T-helper 2 cell treated with Interferon-gamma antibody and Interleukin-4, amounts not matched to agents 5 μg/mL and 100 μg/mL, for 36 hours (primary cell): Measurements from ENCODE around the gene CTBP1.
A peak's percentile ranks its signal among the peaks of the same experiment; 100 is the strongest.

Experiments used
- DNase-seq: peaks from one replicate; pipeline ENCODE4 v3.0.0; 2021; ENCODE audit warnings: low spot score
- H3K27ac Mint-ChIP-seq: one replicate; pipeline ENCODE4 v1.8.0; 2021; ENCODE audit warnings: mild to moderate bottlenecking, mixed read lengths
- H3K27me3 Mint-ChIP-seq: one replicate; pipeline ENCODE4 v1.8.0; 2021; ENCODE audit warnings: low read depth, mixed read lengths
- H3K36me3 Mint-ChIP-seq: one replicate; pipeline ENCODE4 v1.8.0; 2021; ENCODE audit warnings: low read depth, mixed read lengths
- H3K4me1 Mint-ChIP-seq: one replicate; pipeline ENCODE4 v1.8.0; 2021; ENCODE audit warnings: low read depth, mixed read lengths
- H3K4me3 Mint-ChIP-seq: one replicate; pipeline ENCODE4 v1.8.0; 2022; ENCODE audit warnings: mild to moderate bottlenecking, moderate library complexity, mixed read lengths
- H3K9me3 Mint-ChIP-seq: one replicate; pipeline ENCODE4 v1.8.0; 2021; ENCODE audit warnings: mixed read lengths

CTBP1 gene

GRCh38 chr4:1169691-1170096 is 79.2 kb downstream of the CTBP1 start:
- Mint-ChIP-seq H3K4me3 (no peak overlapping the region), H3K4me1 (peaks cover 15% of the 10 kb centered on the region), H3K36me3 (no peaks in the 10 kb centered on the region), H3K9me3 (no peaks in the 10 kb centered on the region), H3K27ac (no peak overlapping the region), H3K27me3 (peaks cover 31% of the 10 kb centered on the region)
- DNase-seq = no peak

- Mint-ChIP-seq H3K4me3 (peak overlapping the region; percentile 40), H3K27me3 (peaks cover 31% of the 10 kb centered on the region), H3K9me3 (no peaks in the 10 kb centered on the region), H3K27ac (peak overlapping the region; percentile 10), H3K4me1 (peaks cover 15% of the 10 kb centered on the region), H3K36me3 (no peaks in the 10 kb centered on the region)
- no peak for DNase-seq
These were observed 79.7 kb downstream of the CTBP1 start for GRCh38 chr4:1169171-1169671.

- Mint-ChIP-seq H3K9me3 (no peaks in the 10 kb centered on the region), H3K36me3 (no peaks in the 10 kb centered on the region), H3K4me1 (peaks cover 17% of the 10 kb centered on the region), H3K27me3 (peaks cover 27% of the 10 kb centered on the region), H3K4me3 (peak overlapping the region; percentile 77), H3K27ac (no peak overlapping the region)
- no peak for DNase-seq
These were observed 80.5 kb downstream of the CTBP1 start for GRCh38 chr4:1168191-1169101.

- Mint-ChIP-seq H3K9me3 (no peaks in the 10 kb centered on the region), H3K36me3 (no peaks in the 10 kb centered on the region), H3K4me1 (peaks cover 20% of the 10 kb centered on the region), H3K27me3 (peaks cover 30% of the 10 kb centered on the region), H3K4me3 (peak overlapping the region; percentile 77), H3K27ac (peak overlapping the region; percentile 74)
- peak; percentile 87 for DNase-seq
These were observed 81.5 kb downstream of the CTBP1 start for GRCh38 chr4:1167244-1167949.

GRCh38 chr4:1166509-1167243 is 82.3 kb downstream of the CTBP1 start:
- peaks cover 20% of the 10 kb centered on the region for H3K4me1 Mint-ChIP-seq
- H3K27ac Mint-ChIP-seq = peak overlapping the region; percentile 74
- peak overlapping the region; percentile 77 for H3K4me3 Mint-ChIP-seq
- H3K9me3 Mint-ChIP-seq = no peaks in the 10 kb centered on the region
- no peaks in the 10 kb centered on the region for H3K36me3 Mint-ChIP-seq
- H3K27me3 Mint-ChIP-seq = peaks cover 30% of the 10 kb centered on the region
- DNase-seq = no peak

- no peak overlapping the region for H3K27ac Mint-ChIP-seq
- no peaks in the 10 kb centered on the region for H3K9me3 Mint-ChIP-seq
- H3K4me3 Mint-ChIP-seq = no peak overlapping the region
- H3K36me3 Mint-ChIP-seq = no peaks in the 10 kb centered on the region
- peaks cover 20% of the 10 kb centered on the region for H3K4me1 Mint-ChIP-seq
- DNase-seq = no peak
- H3K27me3 Mint-ChIP-seq = peaks cover 26% of the 10 kb centered on the region
These were observed 83.9 kb downstream of the CTBP1 start for GRCh38 chr4:1164956-1165545.

- H3K9me3 Mint-ChIP-seq = no peaks in the 10 kb centered on the region
- DNase-seq = no peak
- H3K4me3 Mint-ChIP-seq = no peak overlapping the region
- peaks cover 20% of the 10 kb centered on the region for H3K4me1 Mint-ChIP-seq
- H3K27ac Mint-ChIP-seq = no peak overlapping the region
- no peaks in the 10 kb centered on the region for H3K36me3 Mint-ChIP-seq
- peaks cover 25% of the 10 kb centered on the region for H3K27me3 Mint-ChIP-seq
These were observed 84.5 kb downstream of the CTBP1 start for GRCh38 chr4:1164444-1164843.

GRCh38 chr4:1164040-1164439 is 84.9 kb downstream of the CTBP1 start:
- peaks cover 18% of the 10 kb centered on the region for H3K4me1 Mint-ChIP-seq
- H3K27ac Mint-ChIP-seq = no peak overlapping the region
- no peak overlapping the region for H3K4me3 Mint-ChIP-seq
- H3K36me3 Mint-ChIP-seq = no peaks in the 10 kb centered on the region
- no peaks in the 10 kb centered on the region for H3K9me3 Mint-ChIP-seq
- DNase-seq = no peak
- H3K27me3 Mint-ChIP-seq = peaks cover 24% of the 10 kb centered on the region
